HepG2 (cell line): ENCODE measurements around the gene OST4. TPM values are rescaled to one million over a fixed set of nuclear protein-coding genes. Genes with fewer than 3 reads are reported as not detected.

ENCODE experiments used
- AHDC1 ChIP-seq: sonication (generic); formaldehyde crosslinking; IDR thresholded peaks from 2 replicates; pipeline ENCODE4 v1.5.1; 2020; ENCODE audit warnings: mild to moderate bottlenecking, missing genetic modification reagents, borderline replicate concordance
- HCFC1 ChIP-seq: fragments of 150-350 bp; IDR thresholded peaks from 2 replicates; pipeline ENCODE4 v1.6.1; 2014; ENCODE audit warnings: low read depth, low read length
- HMGXB3 ChIP-seq: sonication (generic); formaldehyde crosslinking; IDR thresholded peaks from 2 replicates; pipeline ENCODE4 v1.4.0; 2020; ENCODE audit warnings: missing genetic modification reagents, borderline replicate concordance
- JARID2 ChIP-seq: sonication (generic); formaldehyde crosslinking; IDR thresholded peaks from 2 replicates; pipeline ENCODE4 v1.8.1; 2023; ENCODE audit warnings: missing genetic modification reagents, inconsistent platforms; ENCODE audit not compliant: insufficient replicate concordance
- KDM3A ChIP-seq: IDR thresholded peaks from 2 replicates; pipeline ENCODE4 v1.6.1; 2018; ENCODE audit warnings: low read depth, missing compliant biosample characterization
- MBNL3 ChIP-seq: fragments of 250-450 bp; sonication (Bioruptor Pico); conservative IDR thresholded peaks from 2 replicates; pipeline ENCODE4 v1.8.0; 2022; ENCODE audit warnings: mild to moderate bottlenecking, inconsistent platforms
- MEIS1 ChIP-seq: sonication (generic); formaldehyde crosslinking; IDR thresholded peaks from 2 replicates; pipeline ENCODE4 v1.9.0; 2021; ENCODE audit warnings: mild to moderate bottlenecking, missing genetic modification reagents, moderate library complexity, borderline replicate concordance
- MIXL1 ChIP-seq: IDR thresholded peaks from 2 replicates; pipeline ENCODE4 v1.6.1; 2016
- NBN ChIP-seq: fragments of 450-650 bp; conservative IDR thresholded peaks from 2 replicates; pipeline ENCODE4 v1.6.1; 2017
- SKI ChIP-seq: fragments of 450-650 bp; IDR thresholded peaks from one replicate; pipeline ENCODE4 v1.6.1; 2018; ENCODE audit warnings: mild to moderate bottlenecking; ENCODE audit not compliant: partially characterized antibody
- SMAD3 ChIP-seq: sonication (generic); formaldehyde crosslinking; IDR thresholded peaks from 2 replicates; pipeline ENCODE4 v1.4.0; 2020; ENCODE audit warnings: missing genetic modification reagents
- ZC3H13 ChIP-seq: sonication (generic); formaldehyde crosslinking; IDR thresholded peaks from 2 replicates; pipeline ENCODE4 v1.8.1; 2023; ENCODE audit warnings: mild to moderate bottlenecking, missing genetic modification reagents, moderate library complexity
- ZNF225 ChIP-seq: sonication (generic); formaldehyde crosslinking; IDR thresholded peaks from 2 replicates; pipeline ENCODE4 v1.4.0; 2020; ENCODE audit warnings: mild to moderate bottlenecking, missing genetic modification reagents
- ZNF326 ChIP-seq: sonication (generic); formaldehyde crosslinking; IDR thresholded peaks from 2 replicates; pipeline ENCODE4 v1.4.0; 2020; ENCODE audit warnings: missing genetic modification reagents, borderline replicate concordance
- ZNF44 ChIP-seq: sonication (generic); formaldehyde crosslinking; IDR thresholded peaks from 2 replicates; pipeline ENCODE4 v1.5.1; 2020; ENCODE audit warnings: mild to moderate bottlenecking, missing genetic modification reagents
- ZNF530 ChIP-seq: sonication (generic); formaldehyde crosslinking; IDR thresholded peaks from 2 replicates; pipeline ENCODE4 v1.5.0; 2020; ENCODE audit warnings: low read depth, mild to moderate bottlenecking, missing genetic modification reagents
- ZNF547 ChIP-seq: sonication (generic); formaldehyde crosslinking; IDR thresholded peaks from 2 replicates; pipeline ENCODE4 v1.5.1; 2020; ENCODE audit warnings: mild to moderate bottlenecking, missing genetic modification reagents
- ZNF552 ChIP-seq: sonication (generic); formaldehyde crosslinking; IDR thresholded peaks from 2 replicates; pipeline ENCODE4 v1.9.0; 2022; ENCODE audit warnings: missing genetic modification reagents, mild to moderate bottlenecking, borderline replicate concordance
- ZNF614 ChIP-seq: IDR thresholded peaks from 2 replicates; pipeline ENCODE4 v1.6.1; 2018; ENCODE audit warnings: missing biosample characterization, missing genetic modification reagents, inconsistent platforms, borderline replicate concordance
- ZNF776 ChIP-seq: sonication (generic); formaldehyde crosslinking; IDR thresholded peaks from 2 replicates; pipeline ENCODE4 v1.4.0; 2020; ENCODE audit warnings: mild to moderate bottlenecking, missing genetic modification reagents
- ZNF891 ChIP-seq: sonication (generic); formaldehyde crosslinking; IDR thresholded peaks from 2 replicates; pipeline ENCODE4 v1.5.0; 2020; ENCODE audit warnings: mild to moderate bottlenecking, missing genetic modification reagents
- polyA plus RNA-seq, 8 experiments: library from polyadenylated mRNA; depleted of rRNA in 3 of 8; stranded (reverse) in 7 of 8; unstranded in 1 of 8; fragments of >200 nt; fragmentation: Illumina TruSeq in 4 of 8; extraction: Trizol in 4 of 8; gene quantifications; 2 replicates each; pipeline versions ENCODE4 v1.2.1 to v1.2.3, GENCODE V29; 2011 to 2016; ENCODE audit warnings: low read depth in 4 of 8, missing spikeins in 1 of 8, mixed read lengths in 1 of 8; ENCODE audit not compliant: insufficient read depth in 1 of 8
- total RNA-seq, 5 experiments: library from RNA; depleted of rRNA; stranded (reverse); fragments of >200 nt; fragmentation: Illumina TruSeq; extraction: Trizol; gene quantifications; 2 replicates each; pipeline ENCODE4 v1.2.3, GENCODE V29; 2016; ENCODE audit warnings: low read depth in 1 of 5

OST4 gene
- total and polyA plus RNA-seq, 2 of the 13 experiments (the other 11 are each of a cell fraction or from before 2014, with no cell fraction given): 498 to 584 TPM

- TF ChIP-seq JARID2 (CRISPR knock-in tag) (no peak), SMAD3 (CRISPR knock-in tag) (peak; percentile 30; the same call in 1 of the 2 replicates), HMGXB3 (peak; percentile 77; the same call in 1 of the 2 replicates), ZNF44 (no peak; the same call in 1 of the 2 replicates), SKI (peak; percentile 84), AHDC1 (CRISPR knock-in tag) (no peak), ZNF326 (no peak), MEIS1 (CRISPR knock-in tag) (peak; percentile 85; the same call in 1 of the 2 replicates), ZNF530 (CRISPR knock-in tag) (peak; percentile 28; the same call in 1 of the 2 replicates), HCFC1 (no peak), ZNF776 (CRISPR knock-in tag) (no peak; the same call in 1 of the 2 replicates), NBN (no peak), MBNL3 (CRISPR knock-in tag) (no peak), ZNF552 (no peak; the same call in 1 of the 2 replicates), ZC3H13 (CRISPR knock-in tag) (peak; percentile 96), MIXL1 (peak; percentile 69), ZNF614 (peak; percentile 88), ZNF547 (CRISPR knock-in tag) (peak; percentile 67; the same call in 1 of the 2 replicates), ZNF225 (CRISPR knock-in tag) (no peak), ZNF891 (CRISPR knock-in tag) (peak; percentile 42; the same call in 1 of the 2 replicates), KDM3A (peak; percentile 89)
Observed at GRCh38 chr2:27086090-27086723, 14.8 kb upstream of the OST4 start (continued).
